B cell (primary cell): Measurements from ENCODE around the gene DLG1. TPM values are rescaled to one million over a fixed set of nuclear protein-coding genes. Genes with fewer than 3 reads are reported as not detected.

Experiments used
- ATAC-seq: fragments of 200-7000 bp; cut with Tn5 transposase; one replicate; pipeline ENCODE4 v1.10.0; 2021; ENCODE audit warnings: low read depth, mild to moderate bottlenecking, moderate number of reproducible peaks, moderate library complexity
- CTCF ChIA-PET: fragments of 350-600 bp; sonication (Branson Sonifier 250); formaldehyde crosslinking; loops from one replicate; lab custom pipeline; 2021; ENCODE audit warnings: antibody characterized with exemption, inconsistent platforms; lab: Charles Lee
- POLR2A ChIA-PET: fragments of 350-600 bp; sonication (Branson Sonifier 250); formaldehyde crosslinking; loops from one replicate; lab custom pipeline; 2021; ENCODE audit warnings: antibody characterized with exemption; lab: Charles Lee
- DNase-seq: peaks from one replicate; pipeline ENCODE4 v3.0.0; 2013
- H2AFZ ChIP-seq: 2 replicates; pipeline ENCODE4 v1.6.1; 2012; ENCODE audit warnings: mild to moderate bottlenecking, low read depth, low read length; ENCODE audit not compliant: insufficient read depth, poor library complexity, severe bottlenecking
- H3K27ac ChIP-seq, 2 donors: 1 replicate in 1 of 2; 2 replicates in 1 of 2; pipeline ENCODE4 v1.5.1; 2012 to 2013; ENCODE audit warnings: low read length in 2 of 2, mild to moderate bottlenecking in 2 of 2, moderate library complexity in 1 of 2
- H3K27me3 ChIP-seq, 4 experiments: fragments of 200-600 bp in 1 of 4; sonication (generic) in 1 of 4; replicated peaks in 1 of 4; 1 replicate in 2 of 4; 2 replicates in 2 of 4; pipeline versions ENCODE4 v1.6.1 to v1.7.0; 2013 to 2016; ENCODE audit warnings: low read length in 3 of 4, mild to moderate bottlenecking in 2 of 4, mixed read lengths in 1 of 4, moderate library complexity in 1 of 4; ENCODE audit not compliant: insufficient read depth in 4 of 4, control insufficient read depth in 3 of 4; ENCODE audit errors: control extremely low read depth in 1 of 4
- H3K36me3 ChIP-seq, 2 experiments: replicated peaks in 1 of 2; 1 replicate in 1 of 2; 2 replicates in 1 of 2; pipeline versions ENCODE4 v1.6.1 to v1.7.1; 2013; ENCODE audit warnings: low read length in 1 of 2; ENCODE audit not compliant: insufficient read depth in 2 of 2, control insufficient read depth in 1 of 2; ENCODE audit errors: control extremely low read depth in 1 of 2, extremely low read depth in 1 of 2
- H3K4me1 ChIP-seq, 2 donors: fragments of 200-600 bp in 1 of 2; sonication (generic) in 1 of 2; 1 replicate in 1 of 2; 2 replicates in 1 of 2; pipeline versions ENCODE4 v1.5.1 to v1.6.1; 2013 to 2017; ENCODE audit warnings: low read length in 2 of 2; ENCODE audit not compliant: control insufficient read depth in 2 of 2, insufficient read depth in 2 of 2
- H3K4me2 ChIP-seq: replicated peaks from 2 replicates; pipeline ENCODE3; 2012; ENCODE audit warnings: mild to moderate bottlenecking, low read depth, low read length; ENCODE audit not compliant: poor library complexity, severe bottlenecking
- H3K4me3 ChIP-seq, 5 experiments: fragments of 200-600 bp in 1 of 5; sonication (generic) in 1 of 5; 1 replicate in 3 of 5; 2 replicates in 2 of 5; pipeline versions ENCODE4 v1.5.1 to v1.7.0; 2011 to 2016; ENCODE audit warnings: low read length in 4 of 5, mild to moderate bottlenecking in 4 of 5, low read depth in 2 of 5, control low read depth in 1 of 5, moderate library complexity in 1 of 5; ENCODE audit not compliant: insufficient read depth in 1 of 5; ENCODE audit errors: control extremely low read depth in 1 of 5, extremely low read depth in 1 of 5
- H3K79me2 ChIP-seq: fragments of 200-600 bp; sonication (generic); one replicate; pipeline ENCODE4 v1.6.0; 2016; ENCODE audit warnings: low read length; ENCODE audit not compliant: control insufficient read depth, insufficient read depth
- H3K9ac ChIP-seq: fragments of 200-600 bp; sonication (generic); 2 replicates; pipeline ENCODE4 v1.6.1; 2017; ENCODE audit warnings: mild to moderate bottlenecking, low read length, moderate library complexity
- H3K9me3 ChIP-seq, 3 donors: one replicate each; pipeline versions ENCODE4 v1.6.1 to v1.7.1; 2013; ENCODE audit warnings: low read length in 2 of 3; ENCODE audit not compliant: control insufficient read depth in 2 of 3, insufficient read depth in 1 of 3; ENCODE audit errors: control extremely low read depth in 1 of 3
- H4K20me1 ChIP-seq: 2 replicates; pipeline ENCODE4 v1.6.0; 2012; ENCODE audit warnings: mild to moderate bottlenecking, low read length; ENCODE audit not compliant: insufficient read depth, control insufficient read depth, poor library complexity, severe bottlenecking
- H3K27ac Mint-ChIP-seq: one replicate; pipeline ENCODE4 v1.8.0; 2021; ENCODE audit warnings: mixed read lengths
- H3K27me3 Mint-ChIP-seq: one replicate; pipeline ENCODE4 v1.8.0; 2021; ENCODE audit warnings: mixed read lengths
- H3K4me1 Mint-ChIP-seq: one replicate; pipeline ENCODE4 v1.8.0; 2021; ENCODE audit warnings: mixed read lengths
- H3K4me3 Mint-ChIP-seq: one replicate; pipeline ENCODE4 v1.8.0; 2021; ENCODE audit warnings: mixed read lengths
- H3K9me3 Mint-ChIP-seq: one replicate; pipeline ENCODE4 v1.8.0; 2022; ENCODE audit warnings: mixed read lengths; ENCODE audit not compliant: insufficient read depth
- EZH2 ChIP-seq: IDR thresholded peaks from 2 replicates; pipeline ENCODE4 v1.6.1; 2012; ENCODE audit warnings: borderline replicate concordance, low read depth, mild to moderate bottlenecking, moderate library complexity, low read length; ENCODE audit not compliant: insufficient read depth, poor library complexity, severe bottlenecking
- WGBS: methylation state at CpG from one replicate; pipeline ENCODE4 v1.1.5; 2013; ENCODE audit warnings: missing lambda C conversion rate; ENCODE audit not compliant: insufficient coverage; 5-methylcytosine and 5-hydroxymethylcytosine counted together
- intact Hi-C: fragments of 100-400 bp; cut with micrococcal nuclease; formaldehyde crosslinking; loops from one replicate; pipeline ENCODE4 v1.10.0; 2022
- polyA plus RNA-seq: library from polyadenylated mRNA; depleted of rRNA; stranded (reverse); fragments of >200 nt; gene quantifications from 2 replicates; pipeline ENCODE4 v1.2.3, GENCODE V29; 2012
- total RNA-seq, 2 donors: library from RNA; stranded (reverse); fragments of 120-200 nt in 1 of 2; gene quantifications; 1 replicate in 1 of 2; 2 replicates in 1 of 2; pipeline versions ENCODE4 v1.2.3 to v1.2.4, GENCODE V29; 2013 to 2022
- TF ChIP-seq, protein P1 (sequence below): fragments of 200-600 bp; IDR thresholded peaks from one replicate; pipeline ENCODE4 v1.8.0; 2022; ENCODE audit warnings: antibody characterized with exemption, mild to moderate bottlenecking

Gene DLG1
- total and polyA plus RNA-seq, 2 donors (not counting 1 experiment from before 2014, with no cell fraction given), result 23.4 to 114 TPM

DNA sequence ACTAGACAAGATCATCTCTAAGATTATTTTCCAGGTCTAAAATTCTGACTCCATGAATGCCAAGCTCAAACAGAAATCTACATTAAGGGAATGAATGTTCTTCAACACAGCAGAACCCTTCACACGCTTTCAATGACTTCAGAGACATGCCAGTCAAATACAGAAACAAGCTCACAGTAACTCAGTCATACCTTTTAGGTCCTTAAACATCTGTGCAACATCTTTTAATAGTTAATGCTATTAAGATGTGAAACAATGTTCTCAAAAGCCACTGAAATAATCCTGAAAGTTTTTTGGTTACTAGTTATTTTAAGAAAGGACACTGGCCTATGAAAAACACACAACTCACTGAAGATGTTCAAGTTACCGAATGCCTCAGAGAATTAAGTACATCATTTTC lies 2.5 kb downstream of the DLG1 start:
- H3K4me3 Mint-ChIP-seq, result peak overlapping the region; percentile 8
- intact Hi-C loops, result loop anchor here (5.0 to 10.0 kb wide), 2 partner anchors 39 to 791 kb away; partner anchors contain the start of gene RNF168
- H3K9ac ChIP-seq, result no peak overlapping the region

DNA sequence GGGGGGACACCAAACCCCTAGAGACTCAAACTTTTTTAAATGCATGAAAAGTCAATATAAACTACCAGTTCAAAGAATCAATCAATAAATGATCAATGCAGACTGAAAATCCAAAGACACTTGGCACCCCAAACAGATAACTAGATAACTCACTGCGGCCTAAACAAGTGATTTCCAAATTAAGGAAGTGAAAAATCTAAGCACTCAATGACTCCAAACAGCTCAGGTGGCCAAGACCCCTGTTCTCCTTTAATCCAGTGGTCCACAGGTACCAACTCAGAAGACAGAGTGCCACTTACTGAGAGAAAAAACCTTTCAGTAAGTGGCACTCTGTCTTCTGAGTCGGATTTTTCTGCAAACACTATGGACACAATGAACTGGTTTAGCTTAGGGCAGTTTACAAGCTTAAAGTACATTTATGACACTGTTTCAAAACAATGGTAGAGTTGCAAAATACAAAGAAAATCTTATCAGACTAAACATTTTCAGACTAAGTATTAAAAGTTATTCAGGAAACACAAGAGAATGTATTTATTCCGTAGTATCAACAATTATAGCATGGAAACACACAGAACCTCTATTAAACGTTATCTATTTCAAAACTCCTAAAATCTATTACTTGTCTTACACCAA lies 4.7 kb downstream of the DLG1 start:
- no peak overlapping the region for H3K27ac Mint-ChIP-seq
- DNase-seq (peak; percentile 34), ATAC-seq (no peak)
- peaks cover 1 to 25% of the 10 kb centered on the region in 2 experiments for H3K36me3 ChIP-seq
- H3K4me3 ChIP-seq, result no peak overlapping the region
- no peaks in the 10 kb centered on the region for H3K9me3 Mint-ChIP-seq
- ChIA-PET CTCF (interaction anchor here (0.7 to 1.2 kb wide), 3 partner anchors 32 to 51 kb away, joined by 3 read pairs; no protein-coding TSS in a partner anchor), POLR2A (no interaction called here)
- H3K4me1 Mint-ChIP-seq, result peaks cover 27% of the 10 kb centered on the region
- intact Hi-C loops, result loop anchor here (10.0 kb wide), 1 partner anchor 789 kb away; the partner anchor contains the start of gene RNF168
- no peak overlapping the region for H2AFZ ChIP-seq
- H3K27me3 Mint-ChIP-seq, result no peaks in the 10 kb centered on the region
- H3K27me3 ChIP-seq, result no peaks in the 10 kb centered on the region
- H3K4me1 ChIP-seq, result peaks cover 9 to 11% of the 10 kb centered on the region in 2 donors
- no peak overlapping the region for H3K4me3 Mint-ChIP-seq
- H3K4me2 ChIP-seq, result no peak overlapping the region
- H3K79me2 ChIP-seq, result peaks cover 25% of the 10 kb centered on the region
- H3K9me3 ChIP-seq, result no peaks in the 10 kb centered on the region
- H3K9ac ChIP-seq, result no peak overlapping the region
- H4K20me1 ChIP-seq, result no peaks in the 10 kb centered on the region
- 100% methylated on average over 1 of the region's 4 CpGs for WGBS
- TF ChIP-seq, protein P1, sequence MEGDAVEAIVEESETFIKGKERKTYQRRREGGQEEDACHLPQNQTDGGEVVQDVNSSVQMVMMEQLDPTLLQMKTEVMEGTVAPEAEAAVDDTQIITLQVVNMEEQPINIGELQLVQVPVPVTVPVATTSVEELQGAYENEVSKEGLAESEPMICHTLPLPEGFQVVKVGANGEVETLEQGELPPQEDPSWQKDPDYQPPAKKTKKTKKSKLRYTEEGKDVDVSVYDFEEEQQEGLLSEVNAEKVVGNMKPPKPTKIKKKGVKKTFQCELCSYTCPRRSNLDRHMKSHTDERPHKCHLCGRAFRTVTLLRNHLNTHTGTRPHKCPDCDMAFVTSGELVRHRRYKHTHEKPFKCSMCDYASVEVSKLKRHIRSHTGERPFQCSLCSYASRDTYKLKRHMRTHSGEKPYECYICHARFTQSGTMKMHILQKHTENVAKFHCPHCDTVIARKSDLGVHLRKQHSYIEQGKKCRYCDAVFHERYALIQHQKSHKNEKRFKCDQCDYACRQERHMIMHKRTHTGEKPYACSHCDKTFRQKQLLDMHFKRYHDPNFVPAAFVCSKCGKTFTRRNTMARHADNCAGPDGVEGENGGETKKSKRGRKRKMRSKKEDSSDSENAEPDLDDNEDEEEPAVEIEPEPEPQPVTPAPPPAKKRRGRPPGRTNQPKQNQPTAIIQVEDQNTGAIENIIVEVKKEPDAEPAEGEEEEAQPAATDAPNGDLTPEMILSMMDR, result no peak
- TF ChIP-seq EZH2, result no peak
- H3K27ac ChIP-seq, result no peak overlapping the region

More for the DNA sequence above, 2.5 kb downstream of the DLG1 start:
- Histone ChIP-seq H3K4me2 (no peak overlapping the region), H4K20me1 (no peaks in the 10 kb centered on the region), H3K36me3 (peaks cover 1 to 18% of the 10 kb centered on the region in 2 experiments), H3K27ac (no peak overlapping the region), H3K4me1 (peaks cover 16 to 21% of the 10 kb centered on the region in 2 donors), H3K79me2 (peaks cover 15% of the 10 kb centered on the region), H3K9me3 (no peaks in the 10 kb centered on the region), H3K4me3 (no peak overlapping the region), H2AFZ (no peak overlapping the region), H3K27me3 (peaks cover 0 to 14% (median 7%) of the 10 kb centered on the region in 4 experiments)
- DNase-seq (no peak), ATAC-seq (no peak)
- H3K9me3 Mint-ChIP-seq, result no peaks in the 10 kb centered on the region
- H3K4me1 Mint-ChIP-seq, result peaks cover 33% of the 10 kb centered on the region
- no CpG with 5 or more reads among the region's 2 CpGs for WGBS
- ChIA-PET POLR2A (no interaction called here), CTCF (interaction anchor here (3.4 kb wide), 1 partner anchor 39 kb away, joined by 16 read pairs; no protein-coding TSS in a partner anchor)
- TF ChIP-seq, protein P1, result no peak
- H3K27ac Mint-ChIP-seq, result no peak overlapping the region
- H3K27me3 Mint-ChIP-seq, result peaks cover 13% of the 10 kb centered on the region
